Esophagus squamous epithelium (tissue), 4 donors: ENCODE results near the gene NME7.

ENCODE experiments used
- POLR2A ChIP-seq, 4 donors: fragments of 450-650 bp; IDR thresholded peaks; one replicate each; pipeline ENCODE4 v1.6.1; 2017; ENCODE audit warnings: antibody characterized with exemption in 4 of 4, mild to moderate bottlenecking in 4 of 4, moderate library complexity in 3 of 4
- TF ChIP-seq, protein P1 (sequence below), 6 experiments: fragments of 450-650 bp in 4 of 6; fragments of 200-600 bp in 2 of 6; sonication (generic) in 2 of 6; IDR thresholded peaks; one replicate each; pipeline ENCODE4 v1.5.1; 2016 to 2019; ENCODE audit warnings: antibody characterized with exemption in 6 of 6, mild to moderate bottlenecking in 4 of 6, moderate library complexity in 4 of 6

- TF ChIP-seq, protein P1, sequence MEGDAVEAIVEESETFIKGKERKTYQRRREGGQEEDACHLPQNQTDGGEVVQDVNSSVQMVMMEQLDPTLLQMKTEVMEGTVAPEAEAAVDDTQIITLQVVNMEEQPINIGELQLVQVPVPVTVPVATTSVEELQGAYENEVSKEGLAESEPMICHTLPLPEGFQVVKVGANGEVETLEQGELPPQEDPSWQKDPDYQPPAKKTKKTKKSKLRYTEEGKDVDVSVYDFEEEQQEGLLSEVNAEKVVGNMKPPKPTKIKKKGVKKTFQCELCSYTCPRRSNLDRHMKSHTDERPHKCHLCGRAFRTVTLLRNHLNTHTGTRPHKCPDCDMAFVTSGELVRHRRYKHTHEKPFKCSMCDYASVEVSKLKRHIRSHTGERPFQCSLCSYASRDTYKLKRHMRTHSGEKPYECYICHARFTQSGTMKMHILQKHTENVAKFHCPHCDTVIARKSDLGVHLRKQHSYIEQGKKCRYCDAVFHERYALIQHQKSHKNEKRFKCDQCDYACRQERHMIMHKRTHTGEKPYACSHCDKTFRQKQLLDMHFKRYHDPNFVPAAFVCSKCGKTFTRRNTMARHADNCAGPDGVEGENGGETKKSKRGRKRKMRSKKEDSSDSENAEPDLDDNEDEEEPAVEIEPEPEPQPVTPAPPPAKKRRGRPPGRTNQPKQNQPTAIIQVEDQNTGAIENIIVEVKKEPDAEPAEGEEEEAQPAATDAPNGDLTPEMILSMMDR (IDR thresholded peaks at IDR 0.05), result no peak
- no peak for TF ChIP-seq POLR2A (IDR thresholded peaks at IDR 0.05)
Observed at GRCh38 chr1:169235568-169235967, 132.0 kb downstream of the NME7 start.
